GM12878 (cell line): Measurements from ENCODE around the gene ATF3. TPM values are rescaled to one million over a fixed set of nuclear protein-coding genes. Genes with fewer than 3 reads are reported as not detected.

Source experiments
- ATAC-seq: fragments of 200-7000 bp; cut with Tn5 transposase; 3 replicates; pipeline ENCODE4 v1.9.1; 2020; ENCODE audit warnings: mild to moderate bottlenecking, moderate library complexity
- BruUV-seq: library from RNA; stranded (reverse); fragments of 400-500 nt; replicated peaks from 2 replicates; lab custom pipeline; 2021; lab: Mats Ljungman, UMichigan
- CTCF ChIA-PET: fragments of 300-600 bp; sonication (Branson Sonifier 250); formaldehyde crosslinking; extraction: SDS; loops from one replicate; lab custom pipeline; 2021; ENCODE audit warnings: inconsistent platforms; lab: Yijun Ruan, JAX
- POLR2A ChIA-PET: fragments of 350-600 bp; formaldehyde crosslinking; extraction: SDS; loops from one replicate; lab custom pipeline; 2021; ENCODE audit warnings: inconsistent platforms; lab: Charles Lee
- RAD21 ChIA-PET: fragments of 300-600 bp; sonication (Branson Sonifier 250); formaldehyde crosslinking; loops from one replicate; lab custom pipeline; 2023; ENCODE audit warnings: antibody characterized with exemption; ENCODE audit not compliant: unreplicated experiment; lab: Charles Lee
- SMC1A ChIA-PET: fragments of 300-600 bp; sonication (Branson Sonifier 250); formaldehyde crosslinking; loops from one replicate; lab custom pipeline; 2023; ENCODE audit not compliant: unreplicated experiment, uncharacterized antibody; lab: Charles Lee
- DNase-seq: peaks from one replicate; pipeline ENCODE4 v3.0.0-alpha.2; 2011; ENCODE audit warnings: low read depth, low spot score
- FAIRE-seq: peaks from 3 replicates; lab custom pipeline; 2011; peaks lifted over from hg19 to GRCh38; lab: Jason Lieb, UNC
- H2AFZ ChIP-seq: 2 replicates; pipeline ENCODE4 v1.6.0; 2011; ENCODE audit warnings: low read depth, low read length, control low read depth; ENCODE audit not compliant: control insufficient read depth
- H3K27ac ChIP-seq: 2 replicates; pipeline ENCODE4 v1.5.1; 2011; ENCODE audit warnings: control low read depth; ENCODE audit not compliant: control insufficient read depth, insufficient read depth
- H3K27me3 ChIP-seq, 2 experiments: replicated peaks in 1 of 2; 2 replicates each; pipeline versions ENCODE4 v1.6.0 to v1.6.1; 2011; ENCODE audit warnings: low read length in 1 of 2; ENCODE audit not compliant: control insufficient read depth in 2 of 2, insufficient read depth in 2 of 2
- H3K36me3 ChIP-seq, 2 experiments: 2 replicates each; pipeline ENCODE4 v1.5.1; 2011; ENCODE audit warnings: low read length in 1 of 2; ENCODE audit not compliant: control insufficient read depth in 2 of 2, insufficient read depth in 2 of 2
- H3K4me1 ChIP-seq: 2 replicates; pipeline ENCODE4 v1.6.1; 2011; ENCODE audit warnings: mild to moderate bottlenecking, low read length, moderate library complexity, mixed read lengths; ENCODE audit not compliant: control insufficient read depth, insufficient read depth
- H3K4me2 ChIP-seq: 2 replicates; pipeline ENCODE4 v1.6.0; 2011; ENCODE audit warnings: control low read depth; ENCODE audit not compliant: control insufficient read depth, insufficient read depth
- H3K4me3 ChIP-seq: fragments of 200-600 bp; sonication (generic); 2 replicates; pipeline ENCODE4 v1.5.1; 2016
- H3K79me2 ChIP-seq: 2 replicates; pipeline ENCODE4 v1.6.0; 2011; ENCODE audit warnings: low read length; ENCODE audit not compliant: control insufficient read depth, insufficient read depth
- H3K9ac ChIP-seq: 2 replicates; pipeline ENCODE4 v1.8.0; 2011; ENCODE audit warnings: low read length, control low read depth, mixed read lengths; ENCODE audit not compliant: control insufficient read depth, insufficient read depth
- H3K9me3 ChIP-seq: replicated peaks from 3 replicates; pipeline ENCODE4 v1.5.1; 2011; ENCODE audit warnings: mild to moderate bottlenecking, low read length; ENCODE audit not compliant: control insufficient read depth, insufficient read depth
- H4K20me1 ChIP-seq: 2 replicates; pipeline ENCODE4 v1.6.0; 2011; ENCODE audit not compliant: control insufficient read depth, insufficient read depth
- BHLHE40 ChIP-seq, 2 experiments: fragments of 450-650 bp in 1 of 2; IDR thresholded peaks; 2 replicates each; pipeline ENCODE4 v1.6.1; 2011 to 2017; ENCODE audit warnings: low read depth in 2 of 2, borderline replicate concordance in 1 of 2, improper control_type of control experiment in 1 of 2, low read length in 1 of 2, mild to moderate bottlenecking in 1 of 2
- CBX3 ChIP-seq: fragments of 200-600 bp; sonication (generic); IDR thresholded peaks from 2 replicates; pipeline ENCODE4 v1.6.1; 2016; ENCODE audit warnings: low read depth, borderline replicate concordance
- CHD4 ChIP-seq: fragments of 200-600 bp; sonication (generic); IDR thresholded peaks from 2 replicates; pipeline ENCODE4 v1.6.1; 2016; ENCODE audit warnings: mild to moderate bottlenecking
- IKZF1 ChIP-seq: fragments of 450-650 bp; conservative IDR thresholded peaks from 2 replicates; pipeline ENCODE4 v1.6.1; 2017; ENCODE audit warnings: antibody characterized with exemption, mild to moderate bottlenecking
- LARP7 ChIP-seq: fragments of 450-650 bp; IDR thresholded peaks from 2 replicates; pipeline ENCODE4 v1.6.1; 2017; ENCODE audit warnings: mild to moderate bottlenecking
- NBN ChIP-seq: fragments of 450-650 bp; IDR thresholded peaks from 2 replicates; pipeline ENCODE4 v1.6.1; 2016
- RAD21 ChIP-seq: IDR thresholded peaks from 2 replicates; pipeline ENCODE4 v1.6.1; 2011; ENCODE audit warnings: mild to moderate bottlenecking, low read depth, low read length, moderate library complexity; ENCODE audit not compliant: insufficient read depth
- RAD51 ChIP-seq: fragments of 450-650 bp; IDR thresholded peaks from 2 replicates; pipeline ENCODE4 v1.6.1; 2016; ENCODE audit warnings: moderate library complexity, mild to moderate bottlenecking, inconsistent platforms
- SMC3 ChIP-seq: IDR thresholded peaks from 2 replicates; pipeline ENCODE4 v1.6.1; 2011; ENCODE audit warnings: low read length, improper control_type of control experiment, borderline replicate concordance
- SPI1 ChIP-seq: IDR thresholded peaks from 2 replicates; pipeline ENCODE4 v1.6.1; 2011; ENCODE audit warnings: low read depth, mild to moderate bottlenecking, low read length, moderate library complexity, borderline replicate concordance; ENCODE audit not compliant: insufficient read depth
- TCF12 ChIP-seq: IDR thresholded peaks from 2 replicates; pipeline ENCODE4 v1.6.1; 2011; ENCODE audit warnings: low read depth, mild to moderate bottlenecking, low read length
- YY1 ChIP-seq: IDR thresholded peaks from 2 replicates; pipeline ENCODE4 v1.6.1; 2011; ENCODE audit warnings: low read depth, mild to moderate bottlenecking, low read length
- WGBS: methylation state at CpG from one replicate; pipeline ENCODE4 v1.1.6; 2016; ENCODE audit warnings: low lambda C conversion rate; ENCODE audit not compliant: insufficient replicate concordance, insufficient coverage; ENCODE audit errors: missing lambda C conversion rate; 5-methylcytosine and 5-hydroxymethylcytosine counted together
- in situ Hi-C: fragments of 300-500 bp; cut with MboI; formaldehyde crosslinking; loops from 9 replicates; pipeline ENCODE4 v1.14.3; 2018; ENCODE audit warnings: mixed read lengths
- intact Hi-C: fragments of 100-400 bp; cut with micrococcal nuclease; formaldehyde crosslinking; loops from one replicate; pipeline ENCODE4 v1.14.2; 2022; ENCODE audit not compliant: unreplicated experiment
- polyA plus RNA-seq, 11 experiments: library from polyadenylated mRNA; depleted of rRNA in 4 of 11; unstranded in 6 of 11; stranded (reverse) in 5 of 11; fragments of >200 nt; fragmentation: Nextera tagmentation in 4 of 11; fragmentation: Illumina TruSeq in 1 of 11; extraction: Ambion mirVana in 4 of 11; extraction: Trizol in 1 of 11; gene quantifications; 1 replicate in 1 of 11; 2 replicates in 10 of 11; pipeline versions ENCODE4 v1.2.1 to v1.2.3, GENCODE V29; 2011 to 2016; ENCODE audit warnings: inconsistent platforms in 2 of 11, missing spikeins in 2 of 11, low read depth in 1 of 11
- total RNA-seq, 4 experiments: library from RNA; depleted of rRNA in 3 of 4; stranded (reverse); fragments of >200 nt in 3 of 4; fragmentation: Illumina TruSeq in 1 of 4; extraction: Trizol in 1 of 4; gene quantifications; 2 replicates each; pipeline versions ENCODE4 v1.2.1 to v1.2.3, GENCODE V29; 2013 to 2021
- TF ChIP-seq, protein P1 (sequence below), 3 experiments: IDR thresholded peaks in 2 of 3; conservative IDR thresholded peaks in 1 of 3; 2 replicates each; pipeline ENCODE4 v1.5.1; 2011; ENCODE audit warnings: low read depth in 3 of 3, low read length in 3 of 3, mild to moderate bottlenecking in 3 of 3, control low read depth in 2 of 3, moderate library complexity in 2 of 3, inconsistent platforms in 1 of 3, mixed read lengths in 1 of 3; ENCODE audit not compliant: control insufficient read depth in 2 of 3, insufficient read depth in 1 of 3; ENCODE audit errors: extremely low read depth in 1 of 3

The ATF3 gene
- total and polyA plus RNA-seq, 10 of the 15 experiments (the other 5 are each of a cell fraction or from before 2014, with no cell fraction given): 3.0 to 13.9 (median 8.3) TPM

DNA sequence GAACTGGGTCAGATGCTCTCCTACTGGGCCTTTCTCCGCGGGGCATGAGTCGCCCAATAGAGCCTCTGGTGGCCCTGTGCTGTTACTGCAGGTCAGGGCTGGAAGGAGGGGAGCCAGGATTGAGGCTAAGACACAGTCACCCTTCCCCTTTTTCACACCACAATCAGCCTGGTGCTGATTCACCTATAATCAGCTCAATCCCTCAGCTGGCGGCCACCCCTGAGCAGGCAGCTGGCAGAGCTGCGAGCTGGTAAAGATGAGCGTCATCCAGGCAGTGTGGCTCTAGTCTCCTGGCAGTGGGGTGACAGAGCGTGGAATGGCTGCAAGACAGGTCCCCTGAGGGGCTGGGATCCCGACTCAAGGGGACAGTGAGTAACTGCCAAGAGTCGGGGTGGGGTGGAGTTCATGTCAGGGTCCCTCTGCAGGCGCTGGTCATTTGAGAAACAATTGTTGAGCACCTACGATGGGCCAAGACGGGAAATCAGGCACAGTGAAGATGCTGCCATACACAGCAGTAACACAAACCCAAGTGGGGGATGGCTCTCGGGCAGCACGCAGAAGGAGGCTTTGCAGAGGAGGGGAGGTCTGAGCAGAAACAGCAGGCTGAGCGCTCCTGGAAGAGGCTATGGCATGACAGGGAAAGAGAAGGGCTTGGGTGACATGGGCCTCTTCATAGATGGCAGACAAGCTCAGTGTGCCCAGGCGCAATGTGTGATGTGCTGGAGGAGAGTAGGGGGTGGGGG lies 21.8 kb downstream of the ATF3 start:
- H3K9ac ChIP-seq: no peak overlapping the region
- ChIA-PET RAD21 (interaction anchor here (0.6 to 2.5 kb wide), 7 partner anchors 33 to 200 kb away, joined by 3 to 14 read pairs (median 4); no protein-coding TSS in a partner anchor), CTCF (interaction anchor here (0.6 to 5.7 kb wide), 13 partner anchors 11 to 958 kb away, joined by 3 to 58 read pairs (median 4); partner anchors contain the start of gene ATF3), POLR2A (interaction anchor here (0.5 to 0.6 kb wide), 2 partner anchors 63 to 386 kb away, joined by 3 to 5 read pairs; no protein-coding TSS in a partner anchor), SMC1A (interaction anchor here (0.7 to 2.8 kb wide), 4 partner anchors 19 to 152 kb away, joined by 3 to 24 read pairs (median 4); no protein-coding TSS in a partner anchor)
- H3K27ac ChIP-seq: no peak overlapping the region
- peaks cover 4% of the 10 kb centered on the region for H3K9me3 ChIP-seq
- FAIRE-seq (peak; percentile 61), DNase-seq (no peak), ATAC-seq (peak; percentile 99)
- TF ChIP-seq IKZF1: peak; percentile 21; the same call in 1 of the 2 replicates
- TF ChIP-seq, protein P1, sequence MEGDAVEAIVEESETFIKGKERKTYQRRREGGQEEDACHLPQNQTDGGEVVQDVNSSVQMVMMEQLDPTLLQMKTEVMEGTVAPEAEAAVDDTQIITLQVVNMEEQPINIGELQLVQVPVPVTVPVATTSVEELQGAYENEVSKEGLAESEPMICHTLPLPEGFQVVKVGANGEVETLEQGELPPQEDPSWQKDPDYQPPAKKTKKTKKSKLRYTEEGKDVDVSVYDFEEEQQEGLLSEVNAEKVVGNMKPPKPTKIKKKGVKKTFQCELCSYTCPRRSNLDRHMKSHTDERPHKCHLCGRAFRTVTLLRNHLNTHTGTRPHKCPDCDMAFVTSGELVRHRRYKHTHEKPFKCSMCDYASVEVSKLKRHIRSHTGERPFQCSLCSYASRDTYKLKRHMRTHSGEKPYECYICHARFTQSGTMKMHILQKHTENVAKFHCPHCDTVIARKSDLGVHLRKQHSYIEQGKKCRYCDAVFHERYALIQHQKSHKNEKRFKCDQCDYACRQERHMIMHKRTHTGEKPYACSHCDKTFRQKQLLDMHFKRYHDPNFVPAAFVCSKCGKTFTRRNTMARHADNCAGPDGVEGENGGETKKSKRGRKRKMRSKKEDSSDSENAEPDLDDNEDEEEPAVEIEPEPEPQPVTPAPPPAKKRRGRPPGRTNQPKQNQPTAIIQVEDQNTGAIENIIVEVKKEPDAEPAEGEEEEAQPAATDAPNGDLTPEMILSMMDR (IDR thresholded peaks at IDR 0.05 in 2 of 3, conservative IDR thresholded peaks at IDR 0.05 in 1 of 3; ENCODE audit: control insufficient read depth in 2 of 3, extremely low read depth in 1 of 3, insufficient read depth in 1 of 3, low read depth in 3 of 3, low read length in 3 of 3): peak; percentile 82 to 99 (median 97)
- TF ChIP-seq LARP7: 0 out of 2 replicates have a peak, but pooled peaks have one; percentile 22
- peak; percentile 84; the same call in 1 of the 2 replicates for TF ChIP-seq SPI1
- TF ChIP-seq RAD51: no peak
- TF ChIP-seq BHLHE40 (IDR thresholded peaks at IDR 0.05; ENCODE audit: borderline replicate concordance in 1 of 2, low read depth in 2 of 2, low read length in 1 of 2): peak in 1 of 2 experiments; percentile 15; a peak in 1 of 4 replicates
- 0 out of 2 replicates have a peak, but pooled peaks have one; percentile 31 for TF ChIP-seq NBN
- peak; percentile 71 for TF ChIP-seq SMC3
- no peak for TF ChIP-seq CHD4
- peak; percentile 52 for TF ChIP-seq YY1
- TF ChIP-seq CBX3: no peak
- peak; percentile 81 for TF ChIP-seq RAD21
- TF ChIP-seq TCF12: 0 out of 2 replicates have a peak, but pooled peaks have one; percentile 34
- no peaks in the 10 kb centered on the region for H3K27me3 ChIP-seq
- H2AFZ ChIP-seq: peak overlapping the region; percentile 61
- H3K4me1 ChIP-seq: peaks cover 16% of the 10 kb centered on the region
- no peak overlapping the region for H3K4me3 ChIP-seq
- in situ Hi-C loops: no loop called here
- H3K4me2 ChIP-seq: 0 out of 2 replicates have a peak overlapping the region, but pooled peaks have one; percentile 8
- no TSS peak for BruUV-seq
- no peaks in the 10 kb centered on the region for H3K79me2 ChIP-seq
- no peaks in the 10 kb centered on the region for H4K20me1 ChIP-seq
- 42% methylated on average over 16 of the region's 16 CpGs for WGBS
- H3K36me3 ChIP-seq: no peaks in the 10 kb centered on the region
- intact Hi-C loops: loop anchor here (1.0 to 2.0 kb wide), 2 partner anchors 22 to 153 kb away; partner anchors contain the start of gene ATF3
